ENCODE results near the gene PNKD. TPM values are rescaled to one million over a fixed set of nuclear protein-coding genes. Genes with fewer than 3 reads are reported as not detected.

The PNKD gene
- total and polyA plus RNA-seq, 2 of the 8 experiments (the other 6 are each of a cell fraction or from before 2014, with no cell fraction given), result 43.9 to 65.4 TPM

- Histone ChIP-seq H2BK15ac (ENCODE audit: low read length) (no peak overlapping the region), H3K79me1 (ENCODE audit: low read depth, low read length) (no peaks in the 10 kb centered on the region), H3K23me2 (ENCODE audit: low read depth, low read length) (no peaks in the 10 kb centered on the region), H3K4ac (replicated peaks; ENCODE audit: insufficient read length, low read depth, low read length) (no peak overlapping the region), H3K18ac (ENCODE audit: extremely low read depth, low read length) (no peak overlapping the region), H3K4me3 (ENCODE audit: extremely low read depth in 1 of 4, insufficient read depth in 2 of 4, low read depth in 3 of 4, low read length in 4 of 4) (no peak overlapping the region), H2BK20ac (ENCODE audit: low read length) (no peak overlapping the region), H3K56ac (replicated peaks; ENCODE audit: insufficient read length, low read depth, low read length) (no peak overlapping the region), H2AFZ (ENCODE audit: low read length) (no peak overlapping the region), H3K27me3 (replicated peaks in 1 of 4; ENCODE audit: control insufficient read depth in 3 of 4, extremely low read depth in 1 of 4, insufficient read depth in 3 of 4, low read length in 3 of 4) (no peaks in the 10 kb centered on the region), H2BK5ac (ENCODE audit: low read depth, low read length) (no peak overlapping the region), H3K4me2 (ENCODE audit: insufficient read depth in 1 of 2, low read depth in 2 of 2, low read length in 2 of 2) (no peak overlapping the region), H2AK5ac (ENCODE audit: low read depth, low read length) (no peak overlapping the region), H3K23ac (ENCODE audit: insufficient read length) (no peak overlapping the region), H3K4me1 (replicated peaks in 1 of 4; ENCODE audit: control insufficient read depth in 3 of 4, insufficient read depth in 4 of 4, low read length in 3 of 4) (peaks cover 3 to 21% (median 15%) of the 10 kb centered on the region in 4 experiments), H3K9me3 (ENCODE audit: insufficient read depth in 2 of 2, low read depth in 1 of 2, low read length in 1 of 2) (no peaks in the 10 kb centered on the region), H3K14ac (ENCODE audit: insufficient read length) (no peak overlapping the region), H3K27ac (ENCODE audit: low read depth, low read length) (no peak overlapping the region), H2BK120ac (replicated peaks; ENCODE audit: low read depth, low read length) (no peak overlapping the region), H4K20me1 (replicated peaks in 1 of 2; ENCODE audit: control insufficient read depth in 1 of 2, insufficient read depth in 2 of 2, low read length in 2 of 2) (peaks cover 0 to 2% of the 10 kb centered on the region in 2 experiments), H3K9ac (replicated peaks in 1 of 4; ENCODE audit: extremely low read depth in 1 of 4, low read depth in 3 of 4, low read length in 3 of 4) (no peak overlapping the region), H3K79me2 (ENCODE audit: control insufficient read depth in 1 of 2, insufficient read depth in 2 of 2, low read length in 2 of 2) (no peaks in the 10 kb centered on the region), H4K8ac (ENCODE audit: extremely low read depth, insufficient read depth, low read length) (no peak overlapping the region), H2BK12ac (ENCODE audit: low read depth, low read length) (no peak overlapping the region), H4K5ac (ENCODE audit: insufficient read length, low read depth, low read length) (no peak overlapping the region), H3K36me3 (ENCODE audit: control insufficient read depth in 2 of 4, insufficient read depth in 4 of 4, low read length in 3 of 4) (peaks cover 13 to 36% (median 27%) of the 10 kb centered on the region in 4 experiments; a peak in 7 of 8 replicates), H4K91ac (replicated peaks; ENCODE audit: insufficient read length, low read length) (no peak overlapping the region)
- ChIA-PET POLR2A (ENCODE audit: partially characterized antibody) (interaction anchor here (1.3 to 2.8 kb wide), 4 partner anchors 9 to 40 kb away, joined by 3 to 12 read pairs (median 6); partner anchors contain the start of gene ARPC2), CTCF (ENCODE audit: partially characterized antibody) (interaction anchor here (0.6 to 9.0 kb wide), 22 partner anchors 9 to 471 kb away, joined by 3 to 81 read pairs (median 4); partner anchors contain the start of genes AAMP and PNKD)
- DNase-seq (ENCODE audit: low read depth in 1 of 2, low spot score in 2 of 2), result peak in 1 of 2 experiments; percentile 94
- peak; percentile 19 for FAIRE-seq
- WGBS, 2 experiments (ENCODE audit: extremely low coverage in 1 of 2, insufficient coverage in 1 of 2, insufficient read length in 1 of 2, insufficient replicate concordance in 2 of 2, low coverage in 1 of 2, low lambda C conversion rate in 2 of 2, missing lambda C conversion rate in 1 of 2), result 64% methylated on average over 8 of the region's 8 CpGs; no CpG with 5 or more reads in 1 of the 2 experiments
- peak; percentile 51 to 60 for TF ChIP-seq RAD21 (IDR thresholded peaks at IDR 0.05 in 1 of 2, conservative IDR thresholded peaks at IDR 0.05 in 1 of 2; ENCODE audit: low read depth in 2 of 2, low read length in 2 of 2)
- TF ChIP-seq ASH2L (IDR thresholded peaks at IDR 0.05; ENCODE audit: low read length), result no peak
- no peak for TF ChIP-seq MAFK (IDR thresholded peaks at IDR 0.05; ENCODE audit: low read depth, low read length)
- TF ChIP-seq CTCF (IDR thresholded peaks at IDR 0.05; ENCODE audit: control extremely low read depth in 1 of 3, insufficient read depth in 1 of 3, low read depth in 1 of 3, low read length in 3 of 3), result peak in 2 of 3 experiments; percentile 76; a peak in 3 of 4 replicates
Measured at GRCh38 chr2:218257390-218257981, 12.8 kb upstream of the PNKD start.
